Mesenchymal stem cell (in vitro differentiated cells and primary cell): Measurements from ENCODE around the gene ADAM10.

Source experiments
- DNase-seq: peaks from one replicate; pipeline ENCODE4 v3.0.0-alpha.2; 2013
- H2AFZ ChIP-seq: one replicate; pipeline ENCODE4 v1.6.1; 2013; ENCODE audit warnings: low read depth, mild to moderate bottlenecking, control low read depth, inconsistent platforms, low read length, moderate library complexity
- H2AK5ac ChIP-seq: 2 replicates; pipeline ENCODE4 v1.6.1; 2013; ENCODE audit warnings: low read length, moderate library complexity, mild to moderate bottlenecking, inconsistent platforms; ENCODE audit not compliant: severe bottlenecking
- H2BK120ac ChIP-seq: one replicate; pipeline ENCODE4 v1.6.1; 2013; ENCODE audit warnings: low read depth, mild to moderate bottlenecking, inconsistent platforms, low read length, moderate library complexity
- H2BK12ac ChIP-seq, 2 experiments: one replicate each; pipeline ENCODE4 v1.6.1; 2013; ENCODE audit warnings: inconsistent platforms in 2 of 2, low read length in 2 of 2, mild to moderate bottlenecking in 2 of 2, moderate library complexity in 2 of 2, control low read depth in 1 of 2
- H2BK15ac ChIP-seq: one replicate; pipeline ENCODE4 v1.6.1; 2013; ENCODE audit warnings: mild to moderate bottlenecking, low read depth, inconsistent platforms; ENCODE audit not compliant: poor library complexity, severe bottlenecking
- H2BK5ac ChIP-seq: 2 replicates; pipeline ENCODE4 v1.6.1; 2013; ENCODE audit warnings: low read depth, mild to moderate bottlenecking, low read length, control low read depth, inconsistent platforms; ENCODE audit not compliant: poor library complexity, severe bottlenecking
- H3K14ac ChIP-seq, 2 experiments: one replicate each; pipeline ENCODE4 v1.6.1; 2013; ENCODE audit warnings: inconsistent platforms in 2 of 2, low read length in 2 of 2, control low read depth in 1 of 2, mild to moderate bottlenecking in 1 of 2, moderate library complexity in 1 of 2
- H3K18ac ChIP-seq, 2 experiments: one replicate each; pipeline ENCODE4 v1.6.1; 2013; ENCODE audit warnings: inconsistent platforms in 2 of 2, low read length in 2 of 2, control low read depth in 1 of 2, low read depth in 1 of 2, mild to moderate bottlenecking in 1 of 2
- H3K23ac ChIP-seq, 2 experiments: one replicate each; pipeline ENCODE4 v1.6.1; 2013; ENCODE audit warnings: inconsistent platforms in 2 of 2, low read length in 2 of 2, mild to moderate bottlenecking in 2 of 2, moderate library complexity in 2 of 2, control low read depth in 1 of 2
- H3K27ac ChIP-seq: 2 replicates; pipeline ENCODE4 v1.5.1; 2013; ENCODE audit warnings: mild to moderate bottlenecking, moderate library complexity, low read length, control low read depth, inconsistent platforms; ENCODE audit not compliant: poor library complexity, severe bottlenecking
- H3K27me3 ChIP-seq, 2 experiments: 2 replicates each; pipeline versions ENCODE4 v1.6.1 to v1.7.0; 2013; ENCODE audit warnings: low read length in 2 of 2, mild to moderate bottlenecking in 2 of 2, moderate library complexity in 2 of 2, control low read depth in 1 of 2, inconsistent platforms in 1 of 2; ENCODE audit not compliant: control insufficient read depth in 1 of 2, insufficient read depth in 1 of 2
- H3K36me3 ChIP-seq, 2 experiments: 2 replicates each; pipeline versions ENCODE4 v1.6.1 to v1.7.0; 2013; ENCODE audit warnings: low read length in 2 of 2, control low read depth in 1 of 2, inconsistent platforms in 1 of 2, low read depth in 1 of 2, mild to moderate bottlenecking in 1 of 2; ENCODE audit not compliant: insufficient read depth in 2 of 2, control insufficient read depth in 1 of 2
- H3K4ac ChIP-seq, 2 experiments: one replicate each; pipeline ENCODE4 v1.6.1; 2013; ENCODE audit warnings: inconsistent platforms in 2 of 2, low read length in 2 of 2, mild to moderate bottlenecking in 2 of 2, moderate library complexity in 2 of 2, control low read depth in 1 of 2, low read depth in 1 of 2
- H3K4me1 ChIP-seq: 2 replicates; pipeline ENCODE4 v1.6.1; 2013; ENCODE audit warnings: low read depth, low read length, control low read depth; ENCODE audit not compliant: control insufficient read depth, insufficient read depth
- H3K4me2 ChIP-seq: 2 replicates; pipeline ENCODE4 v1.6.1; 2013; ENCODE audit warnings: low read length, mild to moderate bottlenecking, inconsistent platforms; ENCODE audit not compliant: poor library complexity, severe bottlenecking
- H3K4me3 ChIP-seq, 2 experiments: 2 replicates each; pipeline versions ENCODE4 v1.5.1 to v1.7.0; 2013; ENCODE audit warnings: low read length in 2 of 2, mild to moderate bottlenecking in 2 of 2, control low read depth in 1 of 2, low read depth in 1 of 2; ENCODE audit not compliant: insufficient read depth in 1 of 2
- H3K79me1 ChIP-seq: replicated peaks from 2 replicates; pipeline ENCODE4 v1.6.1; 2013; ENCODE audit warnings: mild to moderate bottlenecking, control low read depth, low read length, inconsistent platforms; ENCODE audit not compliant: poor library complexity, severe bottlenecking
- H3K9ac ChIP-seq: 2 replicates; pipeline ENCODE4 v1.7.0; 2013; ENCODE audit warnings: mild to moderate bottlenecking, low read length, moderate library complexity
- H3K9me3 ChIP-seq: 2 replicates; pipeline ENCODE4 v1.7.0; 2013; ENCODE audit warnings: mild to moderate bottlenecking, low read length; ENCODE audit not compliant: control insufficient read depth
- H4K8ac ChIP-seq: one replicate; pipeline ENCODE4 v1.6.1; 2013; ENCODE audit warnings: inconsistent platforms, mild to moderate bottlenecking, low read length, moderate library complexity
- H4K91ac ChIP-seq: one replicate; pipeline ENCODE4 v1.6.1; 2013; ENCODE audit warnings: mild to moderate bottlenecking, low read length, inconsistent platforms
- WGBS: methylation state at CpG from one replicate; pipeline ENCODE4 v1.1.7; 2013; ENCODE audit warnings: mixed read lengths; 5-methylcytosine and 5-hydroxymethylcytosine counted together

Gene ADAM10

DNA sequence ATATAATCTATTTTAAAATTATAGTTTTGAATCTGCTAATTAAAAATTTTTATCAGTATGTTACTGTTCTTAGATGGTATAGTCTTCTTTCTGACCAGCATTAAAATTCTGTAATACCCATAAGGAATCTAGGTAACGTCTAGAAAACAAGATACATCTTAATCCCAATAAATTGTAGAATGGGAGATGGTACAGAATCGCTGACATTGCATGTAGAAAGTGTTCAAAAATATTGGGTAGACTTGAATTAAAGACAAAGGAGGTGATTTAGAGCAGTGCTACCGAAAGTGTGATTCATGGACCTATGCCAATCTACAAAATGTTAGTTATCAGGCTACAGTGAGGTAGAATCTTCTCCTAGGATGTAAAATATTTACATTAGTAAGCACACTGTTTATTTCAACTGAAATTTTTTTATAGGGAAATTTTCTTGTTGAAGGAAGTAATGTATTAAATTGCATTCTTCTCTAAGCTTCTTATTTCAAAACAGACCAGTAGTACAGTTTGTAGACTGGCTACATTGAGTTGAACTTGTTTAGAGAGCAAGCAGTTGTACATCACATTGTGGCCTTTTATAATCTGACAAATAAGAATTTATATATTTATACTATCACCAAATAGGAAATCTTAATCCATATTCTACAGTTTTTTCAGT is 38.7 kb upstream of the ADAM10 start:
- Histone ChIP-seq H3K14ac (no peak overlapping the region), H2BK120ac (no peak overlapping the region), H3K27me3 (no peaks in the 10 kb centered on the region), H2BK5ac (no peak overlapping the region), H4K91ac (no peak overlapping the region), H2BK15ac (no peak overlapping the region), H3K18ac (no peak overlapping the region), H4K8ac (no peak overlapping the region), H3K9ac (no peak overlapping the region), H3K23ac (no peak overlapping the region), H3K4me1 (peaks cover 2% of the 10 kb centered on the region), H3K79me1 (peaks cover 15% of the 10 kb centered on the region), H3K4me3 (no peak overlapping the region), H3K27ac (no peak overlapping the region), H2AK5ac (no peak overlapping the region), H3K9me3 (no peaks in the 10 kb centered on the region), H3K36me3 (peaks cover 2 to 37% of the 10 kb centered on the region in 2 experiments), H3K4me2 (no peak overlapping the region), H2BK12ac (no peak overlapping the region), H3K4ac (no peak overlapping the region), H2AFZ (no peak overlapping the region)
- WGBS = 100% methylated on average over 2 of the region's 3 CpGs
- DNase-seq = no peak

DNA sequence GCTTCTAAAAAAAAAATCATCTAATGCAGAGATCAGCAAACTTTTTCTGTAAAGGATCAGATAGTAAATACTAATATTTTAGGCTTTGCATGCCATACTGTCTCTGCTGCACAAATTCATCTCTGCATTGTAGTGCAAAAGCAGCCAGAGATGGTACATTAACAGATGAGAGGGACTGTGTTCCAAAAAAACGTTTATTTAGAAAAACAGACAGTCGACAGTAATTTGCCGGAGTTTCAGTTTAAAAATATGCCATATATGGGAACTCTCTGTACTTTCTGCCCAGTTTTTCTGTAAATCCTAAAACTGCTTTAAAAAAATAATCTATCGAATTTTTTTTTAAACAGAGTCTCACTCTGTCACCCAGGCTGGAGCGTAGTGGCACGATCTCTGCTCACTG is 35.8 kb upstream of the ADAM10 start:
- no peak overlapping the region for H3K23ac ChIP-seq
- H3K27ac ChIP-seq = no peak overlapping the region
- H3K9me3 ChIP-seq = no peaks in the 10 kb centered on the region
- DNase-seq = no peak
- H3K79me1 ChIP-seq = peaks cover 13% of the 10 kb centered on the region
- no peak overlapping the region for H3K4me2 ChIP-seq
- H2BK15ac ChIP-seq = no peak overlapping the region
- no peaks in the 10 kb centered on the region for H3K27me3 ChIP-seq
- H3K4ac ChIP-seq = no peak overlapping the region
- H2AFZ ChIP-seq = no peak overlapping the region
- H3K9ac ChIP-seq = peak overlapping the region; percentile 19
- H2BK5ac ChIP-seq = no peak overlapping the region
- no peak overlapping the region for H4K8ac ChIP-seq
- WGBS = 91% methylated on average over 6 of the region's 6 CpGs
- H3K36me3 ChIP-seq = peaks cover 2 to 23% of the 10 kb centered on the region in 2 experiments
- no peak overlapping the region for H2AK5ac ChIP-seq
- no peak overlapping the region for H4K91ac ChIP-seq
- H3K4me1 ChIP-seq = peaks cover 2% of the 10 kb centered on the region
- no peak overlapping the region for H3K18ac ChIP-seq
- no peak overlapping the region for H3K14ac ChIP-seq
- H3K4me3 ChIP-seq = no peak overlapping the region
- no peak overlapping the region for H2BK120ac ChIP-seq
- H2BK12ac ChIP-seq = no peak overlapping the region

DNA sequence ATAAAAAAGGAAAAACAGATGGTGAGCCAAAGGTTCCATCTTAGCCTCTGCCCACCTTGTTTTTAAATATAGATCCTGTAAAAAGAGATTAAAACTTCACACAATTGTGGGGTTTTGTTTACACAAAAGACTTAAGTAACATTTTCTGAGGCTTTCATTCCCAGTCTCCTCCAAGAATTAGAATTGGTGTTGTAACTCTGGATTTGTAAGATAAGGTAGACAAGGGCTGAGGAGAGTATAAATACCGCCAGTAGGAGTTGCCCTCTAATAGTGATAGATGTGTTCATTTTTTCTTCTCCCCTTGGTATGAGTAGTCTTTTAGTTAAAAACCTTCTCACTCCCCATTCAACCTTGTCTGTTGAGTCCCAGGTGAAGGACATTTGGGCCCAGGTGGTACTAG is 30.0 kb upstream of the ADAM10 start:
- H3K4me3 ChIP-seq = no peak overlapping the region
- peaks cover 13% of the 10 kb centered on the region for H3K79me1 ChIP-seq
- no peak for DNase-seq
- H2BK12ac ChIP-seq = no peak overlapping the region
- H2AFZ ChIP-seq = no peak overlapping the region
- H2BK5ac ChIP-seq = no peak overlapping the region
- H3K14ac ChIP-seq = no peak overlapping the region
- H3K4me1 ChIP-seq = peaks cover 2% of the 10 kb centered on the region
- H3K27ac ChIP-seq = no peak overlapping the region
- H3K23ac ChIP-seq = no peak overlapping the region
- no peak overlapping the region for H2BK15ac ChIP-seq
- no peak overlapping the region for H3K4me2 ChIP-seq
- no peak overlapping the region for H3K18ac ChIP-seq
- no CpG with 5 or more reads among the region's 1 CpG for WGBS
- H2AK5ac ChIP-seq = no peak overlapping the region
- H3K36me3 ChIP-seq = peaks cover 0 to 14% of the 10 kb centered on the region in 2 experiments
- H2BK120ac ChIP-seq = no peak overlapping the region
- H4K91ac ChIP-seq = no peak overlapping the region
- H3K4ac ChIP-seq = no peak overlapping the region
- no peaks in the 10 kb centered on the region for H3K27me3 ChIP-seq
- H3K9me3 ChIP-seq = no peaks in the 10 kb centered on the region
- H3K9ac ChIP-seq = no peak overlapping the region
- no peak overlapping the region for H4K8ac ChIP-seq

GRCh38 chr15:58777107-58777506 is 27.6 kb upstream of the ADAM10 start:
- no peak overlapping the region for H3K27ac ChIP-seq
- H2BK12ac ChIP-seq = no peak overlapping the region
- no peak overlapping the region for H3K23ac ChIP-seq
- H3K9ac ChIP-seq = no peak overlapping the region
- H3K36me3 ChIP-seq = peaks cover 0 to 14% of the 10 kb centered on the region in 2 experiments
- H3K9me3 ChIP-seq = no peaks in the 10 kb centered on the region
- H3K4me3 ChIP-seq = no peak overlapping the region
- no peak overlapping the region for H3K4me2 ChIP-seq
- H2AK5ac ChIP-seq = no peak overlapping the region
- H3K4me1 ChIP-seq = peaks cover 3% of the 10 kb centered on the region
- no peak overlapping the region for H2BK5ac ChIP-seq
- H3K79me1 ChIP-seq = peaks cover 8% of the 10 kb centered on the region
- no peaks in the 10 kb centered on the region for H3K27me3 ChIP-seq
- no peak overlapping the region for H2BK15ac ChIP-seq
- 98% methylated on average over 4 of the region's 4 CpGs for WGBS
- no peak overlapping the region for H2AFZ ChIP-seq
- no peak overlapping the region for H4K8ac ChIP-seq
- DNase-seq = no peak
- H3K18ac ChIP-seq = no peak overlapping the region
- no peak overlapping the region for H3K14ac ChIP-seq
- H2BK120ac ChIP-seq = no peak overlapping the region
- H4K91ac ChIP-seq = no peak overlapping the region
- no peak overlapping the region for H3K4ac ChIP-seq
